ENCODE data around the gene SNX6. TPM values are rescaled to one million over a fixed set of nuclear protein-coding genes. Genes with fewer than 3 reads are reported as not detected.

SNX6 gene
- total RNA-seq, 1 experiment from 2014 or later = 69.3 TPM

DNA sequence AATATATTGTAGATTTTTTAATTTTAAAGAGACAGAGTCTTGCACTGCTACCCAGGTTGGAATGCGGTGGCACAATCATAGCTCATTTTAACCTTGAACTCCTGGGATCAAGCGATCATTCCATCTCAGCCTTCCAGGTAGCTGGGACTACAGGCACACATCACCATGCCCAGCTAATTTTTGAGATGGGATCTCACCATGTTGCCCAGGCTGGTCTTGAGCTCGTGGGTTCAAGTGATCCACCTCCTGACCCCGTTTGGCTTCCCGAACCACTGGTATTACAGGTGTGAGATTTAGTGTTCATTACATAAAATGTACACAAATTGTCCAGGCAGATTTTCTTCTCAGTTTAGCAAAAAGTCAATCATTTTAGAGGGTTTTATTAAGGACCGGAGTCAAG is 13.6 kb downstream of the SNX6 start:
- no peaks in the 10 kb centered on the region for H3K79me2 ChIP-seq (ENCODE audit: insufficient read depth, low read length)
- Mint-ChIP-seq H3K9me3 (no peaks in the 10 kb centered on the region), H3K36me3 (ENCODE audit: insufficient read depth in 1 of 3, low read depth in 3 of 3) (peaks cover 12 to 36% (median 29%) of the 10 kb centered on the region in 3 experiments; a peak in 6 of 7 replicates)

More for the DNA sequence above, 13.6 kb downstream of the SNX6 start:
- Histone ChIP-seq H4K5ac (ENCODE audit: insufficient read length, low read depth, low read length) (no peak overlapping the region), H3K23me2 (ENCODE audit: insufficient read length, low read depth, low read length, poor library complexity, severe bottlenecking) (no peaks in the 10 kb centered on the region), H4K91ac (ENCODE audit: insufficient read length, low read depth, low read length) (no peak overlapping the region), H2BK20ac (ENCODE audit: low read depth, low read length, poor library complexity, severe bottlenecking) (no peak overlapping the region), H3K4me2 (ENCODE audit: insufficient read depth, insufficient read length, low read length) (no peak overlapping the region), H3K27ac (ENCODE audit: insufficient read length, low read depth, low read length) (no peak overlapping the region), H3K56ac (ENCODE audit: insufficient read length, low read depth, low read length) (no peak overlapping the region), H2BK15ac (ENCODE audit: low read depth, low read length) (no peak overlapping the region), H3K27me3 (ENCODE audit: insufficient read depth, low read length) (no peaks in the 10 kb centered on the region), H2BK5ac (ENCODE audit: insufficient read length, low read length) (no peak overlapping the region), H2AFZ (ENCODE audit: low read length) (no peak overlapping the region), H2BK120ac (ENCODE audit: low read depth, low read length, poor library complexity, severe bottlenecking) (no peak overlapping the region), H4K8ac (replicated peaks; ENCODE audit: insufficient read length, low read depth, low read length) (no peak overlapping the region), H3K14ac (ENCODE audit: insufficient read depth, low read length) (no peak overlapping the region), H3K4ac (ENCODE audit: low read depth, low read length) (no peak overlapping the region), H2BK12ac (ENCODE audit: insufficient read length, low read depth, low read length) (no peak overlapping the region), H4K20me1 (ENCODE audit: control insufficient read depth, insufficient read depth, insufficient read length) (no peaks in the 10 kb centered on the region), H3K23ac (ENCODE audit: insufficient read length, low read depth, low read length) (no peak overlapping the region), H3T11ph (ENCODE audit: low read length) (no peak overlapping the region), H3K18ac (ENCODE audit: insufficient read length, low read depth, low read length) (no peak overlapping the region), H2AK5ac (ENCODE audit: insufficient read length, low read length) (no peak overlapping the region), H3K9me3 (ENCODE audit: control insufficient read depth, low read depth, low read length) (no peaks in the 10 kb centered on the region), H3K4me1 (ENCODE audit: insufficient read depth, low read length) (no peaks in the 10 kb centered on the region), H3K79me1 (ENCODE audit: insufficient read depth, low read depth, low read length, poor library complexity, severe bottlenecking) (no peaks in the 10 kb centered on the region), H3K9ac (ENCODE audit: extremely low read depth, insufficient read length, low read length) (no peak overlapping the region)
- no CpG with 5 or more reads among the region's 6 CpGs for WGBS (ENCODE audit: extremely low coverage, insufficient read length, low lambda C conversion rate)
- Mint-ChIP-seq H3K4me3 (no peak overlapping the region), H3K4me1 (no peaks in the 10 kb centered on the region), H3K27ac (no peak overlapping the region), H3K27me3 (ENCODE audit: low read depth) (no peaks in the 10 kb centered on the region; the same call in 1 of the 2 replicates)
- TF ChIP-seq, protein P1, sequence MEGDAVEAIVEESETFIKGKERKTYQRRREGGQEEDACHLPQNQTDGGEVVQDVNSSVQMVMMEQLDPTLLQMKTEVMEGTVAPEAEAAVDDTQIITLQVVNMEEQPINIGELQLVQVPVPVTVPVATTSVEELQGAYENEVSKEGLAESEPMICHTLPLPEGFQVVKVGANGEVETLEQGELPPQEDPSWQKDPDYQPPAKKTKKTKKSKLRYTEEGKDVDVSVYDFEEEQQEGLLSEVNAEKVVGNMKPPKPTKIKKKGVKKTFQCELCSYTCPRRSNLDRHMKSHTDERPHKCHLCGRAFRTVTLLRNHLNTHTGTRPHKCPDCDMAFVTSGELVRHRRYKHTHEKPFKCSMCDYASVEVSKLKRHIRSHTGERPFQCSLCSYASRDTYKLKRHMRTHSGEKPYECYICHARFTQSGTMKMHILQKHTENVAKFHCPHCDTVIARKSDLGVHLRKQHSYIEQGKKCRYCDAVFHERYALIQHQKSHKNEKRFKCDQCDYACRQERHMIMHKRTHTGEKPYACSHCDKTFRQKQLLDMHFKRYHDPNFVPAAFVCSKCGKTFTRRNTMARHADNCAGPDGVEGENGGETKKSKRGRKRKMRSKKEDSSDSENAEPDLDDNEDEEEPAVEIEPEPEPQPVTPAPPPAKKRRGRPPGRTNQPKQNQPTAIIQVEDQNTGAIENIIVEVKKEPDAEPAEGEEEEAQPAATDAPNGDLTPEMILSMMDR (conservative IDR thresholded peaks at IDR 0.05) = no peak
- no peak for DNase-seq

All from H9 (cell line).